CD14-positive monocyte (primary cell): ENCODE data around the gene BACH2. TPM values are rescaled to one million over a fixed set of nuclear protein-coding genes. Genes with fewer than 3 reads are reported as not detected.

Source experiments
- DNase-seq, 3 donors: peaks; one replicate each; pipeline ENCODE4 v3.0.0-alpha.2; 2011 to 2022
- H2AFZ ChIP-seq: 2 replicates; pipeline ENCODE4 v1.6.0; 2012; ENCODE audit warnings: mild to moderate bottlenecking, low read depth, low read length, inconsistent platforms; ENCODE audit not compliant: insufficient read depth, poor library complexity, severe bottlenecking
- H3K27ac ChIP-seq, 2 donors: 1 replicate in 1 of 2; 2 replicates in 1 of 2; pipeline ENCODE4 v1.5.1; 2012 to 2013; ENCODE audit warnings: low read length in 2 of 2, control low read depth in 1 of 2, inconsistent platforms in 1 of 2, low read depth in 1 of 2, mild to moderate bottlenecking in 1 of 2
- H3K27me3 ChIP-seq, 2 donors: one replicate each; pipeline versions ENCODE4 v1.6.0 to v1.6.1; 2011 to 2013; ENCODE audit warnings: low read length in 2 of 2; ENCODE audit not compliant: control insufficient read depth in 2 of 2, insufficient read depth in 2 of 2
- H3K36me3 ChIP-seq, 2 donors: replicated peaks in 1 of 2; 1 replicate in 1 of 2; 2 replicates in 1 of 2; pipeline versions ENCODE4 v1.5.1 to v1.6.1; 2012 to 2013; ENCODE audit warnings: low read length in 2 of 2, control low read depth in 1 of 2, inconsistent platforms in 1 of 2, mild to moderate bottlenecking in 1 of 2; ENCODE audit not compliant: insufficient read depth in 2 of 2, control insufficient read depth in 1 of 2
- H3K4me1 ChIP-seq, 2 donors: 1 replicate in 1 of 2; 2 replicates in 1 of 2; pipeline versions ENCODE4 v1.5.1 to v1.6.1; 2012 to 2013; ENCODE audit warnings: low read length in 2 of 2, control low read depth in 1 of 2, inconsistent platforms in 1 of 2, mild to moderate bottlenecking in 1 of 2, moderate library complexity in 1 of 2; ENCODE audit not compliant: insufficient read depth in 2 of 2, control insufficient read depth in 1 of 2
- H3K4me2 ChIP-seq: replicated peaks from 2 replicates; pipeline ENCODE3; 2012; ENCODE audit warnings: low read length, moderate library complexity, mild to moderate bottlenecking; ENCODE audit not compliant: poor library complexity, severe bottlenecking; ENCODE audit errors: extremely low read depth
- H3K4me3 ChIP-seq, 3 experiments: fragments of 200-600 bp in 1 of 3; sonication (generic) in 1 of 3; replicated peaks in 1 of 3; 1 replicate in 2 of 3; 2 replicates in 1 of 3; pipeline ENCODE4 v1.5.1; 2011 to 2013; ENCODE audit warnings: low read length in 3 of 3, mild to moderate bottlenecking in 3 of 3, control low read depth in 2 of 3, low read depth in 2 of 3, inconsistent platforms in 1 of 3, moderate library complexity in 1 of 3
- H3K79me2 ChIP-seq: 2 replicates; pipeline ENCODE4 v1.6.0; 2012; ENCODE audit warnings: mild to moderate bottlenecking, control low read depth, inconsistent platforms, low read length, moderate library complexity; ENCODE audit not compliant: insufficient read depth
- H3K9ac ChIP-seq: 2 replicates; pipeline ENCODE4 v1.6.0; 2017; ENCODE audit warnings: low read length, mild to moderate bottlenecking; ENCODE audit not compliant: insufficient read depth, poor library complexity, severe bottlenecking
- H3K9me3 ChIP-seq, 2 donors: replicated peaks in 1 of 2; 1 replicate in 1 of 2; 2 replicates in 1 of 2; pipeline versions ENCODE4 v1.5.1 to v1.6.1; 2012 to 2013; ENCODE audit warnings: low read length in 2 of 2, control low read depth in 1 of 2; ENCODE audit not compliant: control insufficient read depth in 1 of 2, insufficient read depth in 1 of 2
- H4K20me1 ChIP-seq: 2 replicates; pipeline ENCODE4 v1.6.0; 2012; ENCODE audit warnings: mild to moderate bottlenecking, low read length, control low read depth, moderate library complexity; ENCODE audit not compliant: insufficient read depth
- H3K27ac Mint-ChIP-seq, 7 donors: one replicate each; pipeline ENCODE4 v1.8.0; 2020; ENCODE audit warnings: mild to moderate bottlenecking in 7 of 7, mixed read lengths in 7 of 7, moderate library complexity in 6 of 7, inconsistent platforms in 2 of 7
- H3K27me3 Mint-ChIP-seq, 3 donors: one replicate each; pipeline ENCODE4 v1.8.0; 2021 to 2022; ENCODE audit warnings: low read depth in 3 of 3, mild to moderate bottlenecking in 3 of 3, mixed read lengths in 3 of 3, moderate library complexity in 3 of 3, inconsistent platforms in 1 of 3
- H3K36me3 Mint-ChIP-seq, 2 donors: one replicate each; pipeline ENCODE4 v1.8.0; 2020; ENCODE audit warnings: mixed read lengths in 2 of 2, inconsistent platforms in 1 of 2, mild to moderate bottlenecking in 1 of 2
- H3K4me1 Mint-ChIP-seq: one replicate; pipeline ENCODE4 v1.8.0; 2020; ENCODE audit warnings: mild to moderate bottlenecking, mixed read lengths
- H3K4me3 Mint-ChIP-seq, 2 donors: one replicate each; pipeline ENCODE4 v1.8.0; 2020; ENCODE audit warnings: mild to moderate bottlenecking in 2 of 2, mixed read lengths in 2 of 2, moderate library complexity in 1 of 2
- H3K9me3 Mint-ChIP-seq, 7 donors: one replicate each; pipeline ENCODE4 v1.8.0; 2020 to 2022; ENCODE audit warnings: mixed read lengths in 7 of 7, mild to moderate bottlenecking in 6 of 7, moderate library complexity in 6 of 7, inconsistent platforms in 2 of 7
- WGBS: methylation state at CpG from one replicate; pipeline ENCODE4 v1.1.5; 2013; ENCODE audit warnings: missing lambda C conversion rate; ENCODE audit not compliant: insufficient coverage; 5-methylcytosine and 5-hydroxymethylcytosine counted together
- intact Hi-C, 2 donors: fragments of 100-400 bp; cut with micrococcal nuclease; formaldehyde crosslinking; loops; one replicate each; pipeline versions ENCODE4 v1.15.0 to v1.15.1; 2023
- polyA plus RNA-seq, 3 donors: library from polyadenylated mRNA; depleted of rRNA in 1 of 3; unstranded in 2 of 3; stranded (reverse) in 1 of 3; fragments of 300-500 nt in 2 of 3; fragments of >200 nt in 1 of 3; fragmentation: Illumina TruSeq in 2 of 3; gene quantifications; 1 replicate in 2 of 3; 2 replicates in 1 of 3; pipeline ENCODE4 v1.2.3, GENCODE V29; 2012 to 2021
- TF ChIP-seq, protein P1 (sequence below): fragments of 200-600 bp; IDR thresholded peaks from one replicate; pipeline ENCODE4 v1.8.0; 2022; ENCODE audit warnings: antibody characterized with exemption, mild to moderate bottlenecking

BACH2 gene
- polyA plus RNA-seq, 3 donors = 0.04 to 0.09 (median 0.05) TPM

DNA sequence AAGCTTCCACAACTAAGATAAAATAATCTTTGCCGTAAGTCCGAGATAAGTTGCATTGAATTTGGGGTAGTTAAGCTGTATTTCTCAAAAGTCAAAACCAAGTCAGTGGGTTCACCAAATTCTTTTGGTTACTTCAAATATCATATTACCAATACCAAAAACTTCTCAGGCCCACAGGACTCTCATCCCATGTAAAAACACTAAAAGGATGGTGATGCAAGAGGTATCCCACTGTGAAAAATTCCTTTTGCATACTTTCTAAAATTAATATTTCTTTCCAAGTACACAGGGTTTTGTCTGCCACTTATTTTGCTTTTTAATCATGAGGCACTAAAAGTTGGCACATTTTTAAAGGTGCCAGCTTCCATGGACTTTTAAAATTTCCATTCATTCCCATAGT lies 251.1 kb downstream of the BACH2 start:
- DNase-seq = no peak
- H3K4me1 ChIP-seq = no peaks in the 10 kb centered on the region
- H3K4me1 Mint-ChIP-seq = no peaks in the 10 kb centered on the region
- H4K20me1 ChIP-seq = no peaks in the 10 kb centered on the region
- H3K27ac ChIP-seq = no peak overlapping the region
- H3K4me3 Mint-ChIP-seq = no peak overlapping the region
- H3K27me3 Mint-ChIP-seq = peaks cover 0 to 2% (median 0%) of the 10 kb centered on the region in 3 donors
- no peak overlapping the region for H3K27ac Mint-ChIP-seq
- intact Hi-C loops = no loop called here
- H3K27me3 ChIP-seq = no peaks in the 10 kb centered on the region
- no peak overlapping the region for H3K4me2 ChIP-seq
- TF ChIP-seq, protein P1, sequence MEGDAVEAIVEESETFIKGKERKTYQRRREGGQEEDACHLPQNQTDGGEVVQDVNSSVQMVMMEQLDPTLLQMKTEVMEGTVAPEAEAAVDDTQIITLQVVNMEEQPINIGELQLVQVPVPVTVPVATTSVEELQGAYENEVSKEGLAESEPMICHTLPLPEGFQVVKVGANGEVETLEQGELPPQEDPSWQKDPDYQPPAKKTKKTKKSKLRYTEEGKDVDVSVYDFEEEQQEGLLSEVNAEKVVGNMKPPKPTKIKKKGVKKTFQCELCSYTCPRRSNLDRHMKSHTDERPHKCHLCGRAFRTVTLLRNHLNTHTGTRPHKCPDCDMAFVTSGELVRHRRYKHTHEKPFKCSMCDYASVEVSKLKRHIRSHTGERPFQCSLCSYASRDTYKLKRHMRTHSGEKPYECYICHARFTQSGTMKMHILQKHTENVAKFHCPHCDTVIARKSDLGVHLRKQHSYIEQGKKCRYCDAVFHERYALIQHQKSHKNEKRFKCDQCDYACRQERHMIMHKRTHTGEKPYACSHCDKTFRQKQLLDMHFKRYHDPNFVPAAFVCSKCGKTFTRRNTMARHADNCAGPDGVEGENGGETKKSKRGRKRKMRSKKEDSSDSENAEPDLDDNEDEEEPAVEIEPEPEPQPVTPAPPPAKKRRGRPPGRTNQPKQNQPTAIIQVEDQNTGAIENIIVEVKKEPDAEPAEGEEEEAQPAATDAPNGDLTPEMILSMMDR = no peak
- H3K79me2 ChIP-seq = no peaks in the 10 kb centered on the region
- H3K36me3 Mint-ChIP-seq = no peaks in the 10 kb centered on the region
- no peak overlapping the region for H3K4me3 ChIP-seq
- no peak overlapping the region for H2AFZ ChIP-seq
- peaks cover 0 to under 1% (median 0%) of the 10 kb centered on the region in 7 donors for H3K9me3 Mint-ChIP-seq
- H3K36me3 ChIP-seq = no peaks in the 10 kb centered on the region
- H3K9me3 ChIP-seq = no peaks in the 10 kb centered on the region
- no peak overlapping the region for H3K9ac ChIP-seq
- no CpG with 5 or more reads among the region's 2 CpGs for WGBS

DNA sequence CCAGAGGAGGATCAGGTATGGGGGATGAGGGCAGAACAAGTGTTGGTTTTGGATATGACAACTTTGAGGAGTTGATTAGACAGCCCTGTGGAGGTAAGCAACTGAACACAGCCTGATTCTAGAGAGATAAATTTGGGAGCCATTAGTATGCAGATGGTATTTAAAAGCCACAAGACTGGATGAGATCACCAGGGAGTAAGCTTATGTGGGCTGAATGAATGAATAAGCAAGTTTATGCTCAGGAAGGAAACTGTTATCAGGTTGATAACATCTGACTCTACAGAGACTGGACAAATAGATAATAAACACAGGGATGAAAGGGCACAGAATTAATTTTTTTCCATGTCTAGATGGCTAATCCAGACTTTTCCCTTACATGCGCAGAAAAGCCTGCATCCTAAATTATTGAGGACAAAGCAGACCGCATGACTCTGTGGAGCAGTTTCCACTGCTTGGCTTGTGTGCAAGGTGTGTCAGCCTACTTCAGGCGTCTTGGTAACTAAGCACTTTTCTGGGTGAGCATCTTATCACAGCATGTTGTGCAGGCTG lies 251.7 kb downstream of the BACH2 start:
- Histone ChIP-seq H3K27me3 (no peaks in the 10 kb centered on the region), H3K4me3 (no peak overlapping the region), H3K4me2 (no peak overlapping the region), H3K9me3 (no peaks in the 10 kb centered on the region), H3K36me3 (no peaks in the 10 kb centered on the region), H3K4me1 (no peaks in the 10 kb centered on the region), H3K27ac (no peak overlapping the region), H2AFZ (no peak overlapping the region), H3K9ac (no peak overlapping the region), H3K79me2 (no peaks in the 10 kb centered on the region), H4K20me1 (no peaks in the 10 kb centered on the region)
- Mint-ChIP-seq H3K4me1 (no peaks in the 10 kb centered on the region), H3K9me3 (no peaks in the 10 kb centered on the region), H3K36me3 (no peaks in the 10 kb centered on the region), H3K27ac (no peak overlapping the region), H3K27me3 (peaks cover 0 to 2% (median 0%) of the 10 kb centered on the region in 3 donors), H3K4me3 (no peak overlapping the region)
- TF ChIP-seq, protein P1 = no peak
- DNase-seq = no peak
- 22% methylated on average over 2 of the region's 3 CpGs for WGBS
- intact Hi-C loops = no loop called here
